ENCODE data around the gene TCF7L1. TPM values are rescaled to one million over a fixed set of nuclear protein-coding genes. Genes with fewer than 3 reads are reported as not detected.

Gene TCF7L1
- total RNA-seq, 1 experiment from 2014 or later = 30.4 TPM

GRCh38 chr2:85324639-85325465, 191.7 kb downstream of the TCF7L1 start:
- H3K4me1 ChIP-seq (ENCODE audit: control insufficient read depth, insufficient read depth, low read length) = peaks cover 12% of the 10 kb centered on the region
- in situ Hi-C loops (cut with HindIII; ENCODE audit: low pct_unique_long_range_greater_than_20kb, low sequenced_read_pairs) (no loop called here), intact Hi-C loops (cut with micrococcal nuclease; ENCODE audit: unreplicated experiment) (no loop called here)
- POLR2A ChIA-PET = interaction anchor here (0.6 kb wide), 1 partner anchor 264 kb away, joined by 4 read pairs; no protein-coding TSS in a partner anchor
- no peak overlapping the region for H3K27ac ChIP-seq (ENCODE audit: low read length)
- DNase-seq (ENCODE audit: low read depth, low spot score) (no peak), ATAC-seq (no peak)
- CTCF ChIA-PET = no interaction called here
- peak overlapping the region; percentile 83 to 88 for H3K4me3 ChIP-seq (ENCODE audit: low read depth in 2 of 2, low read length in 2 of 2)
- no peak for TF ChIP-seq REST (IDR thresholded peaks at IDR 0.05; ENCODE audit: insufficient read depth in 1 of 2, low read depth in 2 of 2, low read length in 1 of 2)
- TF ChIP-seq CTCF (IDR thresholded peaks at IDR 0.05) = no peak
- TF ChIP-seq POLR2AphosphoS5 (IDR thresholded peaks at IDR 0.05; ENCODE audit: low read depth, low read length) = no peak
- no peak for TF ChIP-seq SIN3A (IDR thresholded peaks at IDR 0.05; ENCODE audit: borderline replicate concordance, insufficient read depth, low read depth, low read length)
- TF ChIP-seq TCF7L2 (IDR thresholded peaks at IDR 0.05; ENCODE audit: low read depth, low read length) = no peak
- H3K9me3 ChIP-seq (ENCODE audit: control insufficient read depth, insufficient read depth, low read depth, low read length) = no peaks in the 10 kb centered on the region
- H3K27me3 ChIP-seq (ENCODE audit: control insufficient read depth, insufficient read depth, low read length) = no peaks in the 10 kb centered on the region
- no TSS peak for BruUV-seq (replicated peaks)
- H3K36me3 ChIP-seq (ENCODE audit: control insufficient read depth, insufficient read depth, low read length) = peaks cover 19% of the 10 kb centered on the region

GRCh38 chr2:85325466-85325811, 192.2 kb downstream of the TCF7L1 start:
- Histone ChIP-seq H3K27me3 (ENCODE audit: control insufficient read depth, insufficient read depth, low read length) (no peaks in the 10 kb centered on the region), H3K27ac (ENCODE audit: low read length) (no peak overlapping the region), H3K4me3 (ENCODE audit: low read depth in 2 of 2, low read length in 2 of 2) (peak overlapping the region; percentile 83 to 88), H3K4me1 (ENCODE audit: control insufficient read depth, insufficient read depth, low read length) (peaks cover 12% of the 10 kb centered on the region), H3K36me3 (ENCODE audit: control insufficient read depth, insufficient read depth, low read length) (peaks cover 19% of the 10 kb centered on the region), H3K9me3 (ENCODE audit: control insufficient read depth, insufficient read depth, low read depth, low read length) (no peaks in the 10 kb centered on the region)
- ATAC-seq (no peak), DNase-seq (ENCODE audit: low read depth, low spot score) (no peak)
- ChIA-PET POLR2A (no interaction called here), CTCF (no interaction called here)
- TF ChIP-seq REST (IDR thresholded peaks at IDR 0.05; ENCODE audit: insufficient read depth in 1 of 2, low read depth in 2 of 2, low read length in 1 of 2) (no peak), SIN3A (IDR thresholded peaks at IDR 0.05; ENCODE audit: borderline replicate concordance, insufficient read depth, low read depth, low read length) (no peak), POLR2AphosphoS5 (IDR thresholded peaks at IDR 0.05; ENCODE audit: low read depth, low read length) (no peak), TCF7L2 (IDR thresholded peaks at IDR 0.05; ENCODE audit: low read depth, low read length) (no peak)
- BruUV-seq (replicated peaks) = no TSS peak
- intact Hi-C loops (cut with micrococcal nuclease; ENCODE audit: unreplicated experiment) (no loop called here), in situ Hi-C loops (cut with HindIII; ENCODE audit: low pct_unique_long_range_greater_than_20kb, low sequenced_read_pairs) (no loop called here)

All from Panc1 (cell line).